ENCODE measurements around the gene NT5M.
A peak's percentile ranks its signal among the peaks of the same experiment; 100 is the strongest.

NT5M gene

GRCh38 chr17:17303847-17304490 lies 796 bp downstream of the NT5M start:
- no peak for DNase-seq (ENCODE audit: low spot score)

- no peak for DNase-seq (ENCODE audit: low spot score)
Measured at GRCh38 chr17:17304521-17304985, 1.4 kb downstream of the NT5M start.

GRCh38 chr17:17305281-17305801 lies 2.2 kb downstream of the NT5M start:
- peak; percentile 80 for DNase-seq (ENCODE audit: low spot score)

GRCh38 chr17:17309356-17309755 lies 6.2 kb downstream of the NT5M start:
- no peak for DNase-seq (ENCODE audit: low spot score)

GRCh38 chr17:17313350-17313991 lies 10.3 kb downstream of the NT5M start:
- peak; percentile 79 for DNase-seq (ENCODE audit: low spot score)

- DNase-seq (ENCODE audit: low spot score), result no peak
Measured at GRCh38 chr17:17314501-17315071, 11.4 kb downstream of the NT5M start.

GRCh38 chr17:17315142-17315821 lies 12.1 kb downstream of the NT5M start:
- DNase-seq (ENCODE audit: low spot score), result no peak

- no peak for DNase-seq (ENCODE audit: low spot score)
Measured at GRCh38 chr17:17320188-17320910, 17.2 kb downstream of the NT5M start.

- DNase-seq (ENCODE audit: low spot score), result no peak
Measured at GRCh38 chr17:17320911-17321220, 17.7 kb downstream of the NT5M start.

GRCh38 chr17:17321356-17322025 lies 18.3 kb downstream of the NT5M start:
- DNase-seq (ENCODE audit: low spot score), result no peak

- no peak for DNase-seq (ENCODE audit: low spot score)
Measured at GRCh38 chr17:17322516-17323510, 19.6 kb downstream of the NT5M start.

- no peak for DNase-seq (ENCODE audit: low spot score)
Measured at GRCh38 chr17:17324616-17325015, 21.4 kb downstream of the NT5M start.

GRCh38 chr17:17325228-17325627 lies 22.1 kb downstream of the NT5M start:
- DNase-seq (ENCODE audit: low spot score), result no peak

- DNase-seq (ENCODE audit: low spot score), result peak; percentile 0
Measured at GRCh38 chr17:17325816-17326215, 22.6 kb downstream of the NT5M start.

GRCh38 chr17:17326275-17326875 lies 23.2 kb downstream of the NT5M start:
- peak; percentile 0 for DNase-seq (ENCODE audit: low spot score)

GRCh38 chr17:17328251-17328650 lies 25.1 kb downstream of the NT5M start:
- DNase-seq (ENCODE audit: low spot score), result peak; percentile 0

GRCh38 chr17:17341452-17341851 lies 38.3 kb downstream of the NT5M start:
- DNase-seq (ENCODE audit: low spot score), result no peak

- DNase-seq (ENCODE audit: low spot score), result no peak
Measured at GRCh38 chr17:17342242-17342945, 39.2 kb downstream of the NT5M start.

GRCh38 chr17:17343160-17343735 lies 40.1 kb downstream of the NT5M start:
- no peak for DNase-seq (ENCODE audit: low spot score)
